ENCODE data around the gene CMTM7. TPM values are rescaled to one million over a fixed set of nuclear protein-coding genes. Genes with fewer than 3 reads are reported as not detected.

The CMTM7 gene
- total RNA-seq, 3 donors from 2014 or later (not counting 1 experiment from before 2014, with no cell fraction given): 4.1 to 16.7 (median 12.8) TPM

DNA sequence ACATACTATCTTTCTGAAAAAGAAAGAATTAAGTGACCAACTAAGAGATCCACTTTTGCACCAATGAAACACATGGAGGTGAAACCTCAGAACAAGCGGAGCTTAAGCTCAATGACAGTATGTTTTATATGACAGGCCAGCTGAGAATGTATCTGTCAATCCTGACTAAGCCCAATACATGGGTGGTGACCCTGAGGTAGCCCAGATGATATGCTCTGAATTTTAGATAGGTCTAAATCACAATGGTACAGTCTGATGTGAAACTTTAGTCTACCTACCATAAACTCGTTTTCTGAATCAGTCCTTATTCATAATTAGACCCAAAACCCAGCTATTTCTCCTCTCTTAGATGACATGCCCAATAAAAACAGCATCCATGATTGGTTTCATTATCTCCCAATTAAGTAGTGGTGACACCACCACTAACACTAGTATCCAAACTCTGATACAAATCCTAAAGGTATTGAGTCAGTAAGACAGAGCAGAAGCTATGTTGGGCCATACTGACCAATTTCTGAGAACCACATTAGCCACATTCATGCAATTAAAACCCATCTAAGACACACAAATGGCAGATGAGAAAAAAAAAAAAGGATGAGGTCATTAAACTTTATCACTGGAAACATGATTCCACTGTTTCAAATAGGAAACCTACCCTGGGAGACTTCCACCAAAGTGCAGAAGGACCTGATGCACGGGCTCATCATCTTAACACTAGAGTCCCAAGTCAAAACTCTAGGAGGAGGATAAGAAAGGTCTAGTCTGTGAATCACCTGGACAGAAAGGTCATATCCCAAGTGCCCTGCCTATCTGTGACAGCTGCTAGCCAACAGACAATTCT lies 90.4 kb downstream of the CMTM7 start:
- no peaks in the 10 kb centered on the region for H3K9me3 Mint-ChIP-seq
- Histone ChIP-seq H3K9me3 (ENCODE audit: control insufficient read depth, insufficient read depth, low read length) (no peaks in the 10 kb centered on the region), H3K36me3 (ENCODE audit: control insufficient read depth, insufficient read depth, low read length) (peaks cover 52% of the 10 kb centered on the region), H3K27me3 (ENCODE audit: control insufficient read depth, insufficient read depth, low read length) (no peaks in the 10 kb centered on the region), H3K27ac (ENCODE audit: low read length) (no peak overlapping the region), H3K4me3 (ENCODE audit: low read length) (no peak overlapping the region), H3K4me1 (ENCODE audit: control insufficient read depth, insufficient read depth, low read length) (no peaks in the 10 kb centered on the region)
- intact Hi-C loops (cut with micrococcal nuclease): no loop called here
- DNase-seq: no peak
- H3K36me3 Mint-ChIP-seq: no peaks in the 10 kb centered on the region
- WGBS (ENCODE audit: insufficient coverage): 98% methylated on average over 3 of the region's 3 CpGs
- H3K27me3 Mint-ChIP-seq (ENCODE audit: low read depth in 2 of 2): no peaks in the 10 kb centered on the region
- no peak for ATAC-seq
- H3K27ac Mint-ChIP-seq: peak overlapping the region; percentile 9 to 68
- TF ChIP-seq, protein P1, sequence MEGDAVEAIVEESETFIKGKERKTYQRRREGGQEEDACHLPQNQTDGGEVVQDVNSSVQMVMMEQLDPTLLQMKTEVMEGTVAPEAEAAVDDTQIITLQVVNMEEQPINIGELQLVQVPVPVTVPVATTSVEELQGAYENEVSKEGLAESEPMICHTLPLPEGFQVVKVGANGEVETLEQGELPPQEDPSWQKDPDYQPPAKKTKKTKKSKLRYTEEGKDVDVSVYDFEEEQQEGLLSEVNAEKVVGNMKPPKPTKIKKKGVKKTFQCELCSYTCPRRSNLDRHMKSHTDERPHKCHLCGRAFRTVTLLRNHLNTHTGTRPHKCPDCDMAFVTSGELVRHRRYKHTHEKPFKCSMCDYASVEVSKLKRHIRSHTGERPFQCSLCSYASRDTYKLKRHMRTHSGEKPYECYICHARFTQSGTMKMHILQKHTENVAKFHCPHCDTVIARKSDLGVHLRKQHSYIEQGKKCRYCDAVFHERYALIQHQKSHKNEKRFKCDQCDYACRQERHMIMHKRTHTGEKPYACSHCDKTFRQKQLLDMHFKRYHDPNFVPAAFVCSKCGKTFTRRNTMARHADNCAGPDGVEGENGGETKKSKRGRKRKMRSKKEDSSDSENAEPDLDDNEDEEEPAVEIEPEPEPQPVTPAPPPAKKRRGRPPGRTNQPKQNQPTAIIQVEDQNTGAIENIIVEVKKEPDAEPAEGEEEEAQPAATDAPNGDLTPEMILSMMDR (IDR thresholded peaks at IDR 0.05): no peak
- peaks cover 9 to 30% of the 10 kb centered on the region in 2 donors for H3K4me1 Mint-ChIP-seq
- H3K4me3 Mint-ChIP-seq: no peak overlapping the region

DNA sequence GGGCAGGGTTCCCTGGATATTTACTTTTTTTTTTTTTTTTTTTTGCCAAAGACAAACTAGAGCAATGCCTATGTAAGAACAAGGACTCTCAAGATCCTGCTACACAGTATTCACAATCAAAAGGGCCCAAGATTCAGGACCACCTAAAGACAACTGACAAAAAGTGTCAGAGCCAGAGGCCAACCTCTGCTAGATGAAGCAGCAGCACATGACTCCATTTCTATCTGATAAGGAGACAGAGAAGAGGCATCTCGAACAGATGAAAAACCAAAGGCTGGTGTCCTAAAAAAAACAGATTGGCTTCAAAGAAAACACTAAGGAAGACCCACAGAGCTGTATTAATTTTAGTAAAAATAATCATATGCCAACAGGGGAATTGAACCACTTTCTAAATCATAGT lies 91.0 kb downstream of the CMTM7 start:
- intact Hi-C loops (cut with micrococcal nuclease): no loop called here
- TF ChIP-seq, protein P1 (IDR thresholded peaks at IDR 0.05): no peak
- Histone ChIP-seq H3K9me3 (ENCODE audit: control insufficient read depth, insufficient read depth, low read length) (no peaks in the 10 kb centered on the region), H3K36me3 (ENCODE audit: control insufficient read depth, insufficient read depth, low read length) (peaks cover 59% of the 10 kb centered on the region), H3K27me3 (ENCODE audit: control insufficient read depth, insufficient read depth, low read length) (no peaks in the 10 kb centered on the region), H3K4me1 (ENCODE audit: control insufficient read depth, insufficient read depth, low read length) (no peaks in the 10 kb centered on the region), H3K27ac (ENCODE audit: low read length) (no peak overlapping the region), H3K4me3 (ENCODE audit: low read length) (no peak overlapping the region)
- Mint-ChIP-seq H3K4me3 (no peak overlapping the region), H3K27ac (peak overlapping the region; percentile 9 to 68), H3K36me3 (no peaks in the 10 kb centered on the region), H3K4me1 (peaks cover 9 to 26% of the 10 kb centered on the region in 2 donors), H3K9me3 (no peaks in the 10 kb centered on the region), H3K27me3 (ENCODE audit: low read depth in 2 of 2) (no peaks in the 10 kb centered on the region)
- no peak for ATAC-seq
- DNase-seq: no peak
- WGBS (ENCODE audit: insufficient coverage): 43% methylated on average over 1 of the region's 1 CpG

DNA sequence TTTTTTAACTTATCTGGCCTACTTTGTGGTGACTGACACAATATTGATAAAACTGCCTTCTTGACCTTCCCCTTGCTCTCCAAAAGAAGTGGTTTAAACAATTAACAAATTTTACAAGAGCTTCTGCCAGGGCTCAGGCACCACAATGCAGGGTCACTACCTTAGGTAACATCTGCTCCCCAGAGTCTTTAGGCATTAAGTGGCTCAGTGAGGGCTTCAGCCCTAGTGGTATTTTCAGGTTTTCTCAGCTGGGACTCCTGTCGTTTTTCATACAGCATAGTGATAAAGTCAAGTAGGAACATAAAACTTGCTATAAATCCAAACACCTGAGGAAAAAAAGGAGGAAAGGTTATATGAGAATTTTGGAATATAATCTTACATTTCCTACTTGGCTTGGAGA lies 92.1 kb downstream of the CMTM7 start:
- no peak overlapping the region for H3K4me3 ChIP-seq (ENCODE audit: low read length)
- no peak for ATAC-seq
- no CpG with 5 or more reads among the region's 1 CpG for WGBS (ENCODE audit: insufficient coverage)
- no peaks in the 10 kb centered on the region for H3K9me3 ChIP-seq (ENCODE audit: control insufficient read depth, insufficient read depth, low read length)
- peak overlapping the region; percentile 8 for H3K27ac ChIP-seq (ENCODE audit: low read length)
- no peaks in the 10 kb centered on the region for H3K27me3 ChIP-seq (ENCODE audit: control insufficient read depth, insufficient read depth, low read length)
- H3K36me3 Mint-ChIP-seq: no peaks in the 10 kb centered on the region
- no peak for DNase-seq
- no peaks in the 10 kb centered on the region for H3K27me3 Mint-ChIP-seq (ENCODE audit: low read depth in 2 of 2)
- H3K4me1 Mint-ChIP-seq: peaks cover 9 to 26% of the 10 kb centered on the region in 2 donors
- no peaks in the 10 kb centered on the region for H3K9me3 Mint-ChIP-seq
- H3K4me1 ChIP-seq (ENCODE audit: control insufficient read depth, insufficient read depth, low read length): no peaks in the 10 kb centered on the region
- intact Hi-C loops (cut with micrococcal nuclease): no loop called here
- TF ChIP-seq, protein P1 (IDR thresholded peaks at IDR 0.05): no peak
- no peak overlapping the region for H3K4me3 Mint-ChIP-seq
- peak overlapping the region in 1 of 2 donors; percentile 2 for H3K27ac Mint-ChIP-seq
- peaks cover 68% of the 10 kb centered on the region for H3K36me3 ChIP-seq (ENCODE audit: control insufficient read depth, insufficient read depth, low read length)

Measured in natural killer cell (primary cell).